GDM1 (cell line): Measurements from ENCODE around the gene SMCO3.

ENCODE experiments used
- DNase-seq: peaks from one replicate; lab custom pipeline; 2025; lab: John Stamatoyannopoulos, UW

The SMCO3 gene

DNA sequence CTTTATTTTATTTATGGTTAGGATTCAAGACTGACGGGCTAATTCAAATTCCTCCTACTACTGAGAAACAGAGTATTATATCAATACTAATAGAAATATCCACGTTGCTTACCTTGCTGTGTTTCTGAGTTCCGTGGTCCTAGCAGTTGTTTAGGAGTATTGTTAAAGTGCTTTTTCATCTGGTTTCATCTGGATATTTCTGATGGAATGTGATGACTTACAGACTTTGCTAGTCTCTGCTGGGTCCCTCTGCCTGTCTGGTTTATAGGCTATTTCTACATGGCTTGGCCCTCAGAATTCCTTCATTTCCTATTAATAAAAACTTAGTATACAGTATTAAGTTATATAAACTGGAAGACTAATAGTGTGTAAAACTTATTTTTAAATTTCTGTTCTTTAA lies at the start of gene SMCO3:
Gene SMCO3, minus strand, starts transcription at position 169 of the 400 bp plus-strand sequence. CDS start 7,502 bp downstream, outside the sequence.
- no peak for DNase-seq

DNA sequence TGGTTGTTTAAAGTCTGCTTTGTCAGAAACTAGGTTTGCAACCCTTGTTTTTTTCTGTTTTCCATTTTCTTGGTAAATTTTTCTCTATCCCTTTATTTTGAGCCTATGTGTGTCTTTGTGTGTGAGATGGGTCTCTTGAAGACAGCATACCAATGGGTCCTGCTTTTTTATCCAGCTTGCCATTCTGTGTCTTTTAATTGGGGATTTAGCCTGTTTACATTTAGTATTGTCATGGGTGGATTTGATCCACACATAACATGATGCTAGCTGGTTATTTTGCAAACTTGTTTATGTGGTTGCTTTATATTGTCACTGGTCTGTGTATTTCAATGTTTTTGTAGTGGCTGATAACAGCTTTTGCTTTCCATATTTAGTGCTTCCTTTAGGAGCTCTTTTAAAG lies 46.5 kb upstream of the SMCO3 start:
- no peak for DNase-seq

DNA sequence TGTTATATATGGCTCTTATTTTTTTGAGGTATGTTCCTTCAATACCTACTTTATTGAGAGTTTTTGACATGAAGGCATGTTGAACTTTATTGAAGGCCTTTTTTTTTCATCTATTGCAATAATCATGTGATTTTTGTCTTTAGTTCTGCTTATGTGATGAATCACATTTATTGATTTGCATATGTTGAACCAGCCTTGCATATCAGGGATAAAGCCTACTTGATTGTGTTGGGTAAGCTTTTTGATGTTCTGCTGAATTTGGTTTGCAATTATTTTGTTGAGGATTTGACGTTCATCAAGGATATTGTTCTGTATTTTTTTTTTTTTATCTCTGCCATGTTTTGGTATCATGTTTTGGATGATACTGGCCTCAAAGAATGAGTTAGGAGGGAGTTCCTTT lies 44.5 kb upstream of the SMCO3 start:
- DNase-seq: no peak

DNA sequence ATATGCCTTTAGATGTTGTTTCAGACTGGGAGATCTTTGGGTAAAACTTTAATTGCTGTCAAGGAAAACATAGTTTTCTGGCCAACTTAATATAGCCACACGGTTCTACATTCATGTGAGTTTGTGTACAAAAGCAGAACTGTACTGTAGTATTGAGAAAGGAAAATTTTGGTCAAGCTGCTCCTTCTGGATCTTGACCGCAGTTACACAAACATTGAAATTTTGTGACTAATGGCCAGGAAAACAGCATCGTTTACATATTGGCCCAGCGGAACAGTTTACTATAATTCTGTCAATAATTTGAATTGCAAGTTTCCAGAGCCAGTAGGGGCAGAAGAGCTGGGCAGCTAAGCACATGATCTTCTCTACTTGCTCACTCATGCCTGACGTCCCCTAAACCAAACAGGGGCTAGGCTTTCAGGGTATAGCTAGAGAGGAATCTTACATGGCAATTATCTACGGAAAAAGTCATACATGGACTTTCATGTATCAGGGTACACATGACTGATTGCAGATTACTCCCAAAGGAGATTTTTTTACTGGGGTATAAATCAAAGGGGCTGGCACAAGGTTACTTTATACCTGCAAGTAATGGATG lies 40.7 kb upstream of the SMCO3 start:
- no peak for DNase-seq

DNA sequence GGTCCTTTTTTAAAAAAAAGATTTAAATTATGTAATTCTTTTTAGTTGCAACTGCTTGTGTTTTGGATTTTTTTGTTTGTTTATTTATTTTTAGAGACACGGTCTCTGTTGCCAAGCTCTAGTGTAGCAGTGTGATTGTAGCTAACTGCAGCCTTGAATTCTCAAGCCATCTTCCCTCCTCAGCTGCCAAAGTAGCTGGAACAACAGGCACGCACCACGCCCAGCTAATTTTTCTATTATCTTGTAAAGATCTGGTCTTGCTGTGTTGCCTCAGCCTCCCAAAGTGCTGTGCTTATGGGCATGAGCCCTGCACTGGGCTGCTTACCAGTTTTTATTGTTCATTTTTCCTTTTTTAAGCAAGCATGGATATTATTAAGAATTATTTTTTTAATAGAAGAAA lies 40.0 kb upstream of the SMCO3 start:
- DNase-seq: no peak

DNA sequence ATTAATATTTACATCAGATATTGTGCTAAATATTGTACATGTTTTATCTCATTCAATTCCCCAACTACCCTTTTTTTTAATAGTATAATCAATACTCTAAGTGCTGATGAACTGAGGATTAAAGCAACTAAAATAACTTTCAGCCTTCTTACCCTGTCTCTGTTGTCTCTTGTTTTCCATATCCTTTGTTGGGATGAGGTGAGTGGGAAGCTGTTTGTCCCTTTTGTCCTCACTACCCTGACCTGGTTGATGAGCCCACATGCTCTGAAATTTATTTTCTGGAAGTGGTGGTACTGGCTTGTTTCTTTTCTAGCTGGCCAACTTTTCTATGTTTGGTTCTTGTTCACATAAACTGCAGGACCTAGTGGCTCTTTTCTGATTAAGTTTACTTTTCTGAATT lies 38.9 kb upstream of the SMCO3 start:
- no peak for DNase-seq

DNA sequence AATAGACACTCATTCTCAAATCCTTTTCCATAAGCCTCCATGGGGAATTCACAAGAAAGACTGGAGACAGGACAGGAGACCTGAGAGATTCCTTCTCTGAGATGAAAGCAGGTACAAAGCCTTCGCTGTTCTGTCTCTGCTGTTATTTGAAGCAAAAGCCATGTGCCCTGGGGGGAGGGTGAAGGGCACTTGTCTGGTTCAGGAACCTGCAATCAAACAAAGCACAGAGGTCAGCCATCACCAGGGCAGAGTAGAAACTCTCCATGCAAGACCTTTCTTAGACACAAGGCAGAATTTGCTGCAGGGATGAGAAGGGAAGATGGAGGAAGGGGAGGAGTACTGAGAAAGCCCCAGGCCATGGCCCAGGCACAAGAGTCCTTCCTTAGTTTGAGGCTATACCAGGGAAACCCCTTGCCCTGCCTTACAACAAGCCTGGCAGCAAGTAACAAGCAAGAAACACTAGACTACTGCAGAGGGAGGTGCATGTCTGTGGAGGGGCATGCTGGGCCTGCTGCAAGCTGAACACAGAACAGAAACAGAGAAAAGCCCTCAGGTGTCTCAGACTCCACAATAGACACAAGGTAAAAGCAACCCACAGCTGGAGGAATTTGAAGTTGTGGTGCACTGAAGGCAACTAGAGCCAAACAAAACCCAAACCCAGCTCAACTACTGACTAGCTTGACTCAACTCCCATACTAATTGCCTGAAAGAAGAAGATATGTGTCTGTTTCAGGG lies 37.1 kb upstream of the SMCO3 start:
- no peak for DNase-seq

DNA sequence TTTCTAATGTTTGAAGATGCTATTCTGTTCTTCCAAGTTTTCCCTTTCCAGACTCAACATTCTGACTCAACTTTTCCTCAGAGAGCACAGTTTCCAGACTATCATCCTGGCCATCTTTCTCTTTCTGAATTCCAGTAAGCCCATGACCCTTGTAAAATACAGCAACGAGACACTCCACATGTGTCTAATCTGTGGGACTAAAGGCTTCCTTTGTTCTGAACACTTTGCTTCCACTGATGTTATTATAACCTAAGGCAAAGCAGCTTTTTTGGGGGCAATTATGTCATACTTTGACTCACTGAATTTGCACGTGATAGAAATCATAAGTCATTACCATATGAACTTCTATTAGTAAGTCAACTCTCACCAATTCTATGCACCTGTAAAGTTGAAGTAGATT lies 35.7 kb upstream of the SMCO3 start:
- DNase-seq: no peak

DNA sequence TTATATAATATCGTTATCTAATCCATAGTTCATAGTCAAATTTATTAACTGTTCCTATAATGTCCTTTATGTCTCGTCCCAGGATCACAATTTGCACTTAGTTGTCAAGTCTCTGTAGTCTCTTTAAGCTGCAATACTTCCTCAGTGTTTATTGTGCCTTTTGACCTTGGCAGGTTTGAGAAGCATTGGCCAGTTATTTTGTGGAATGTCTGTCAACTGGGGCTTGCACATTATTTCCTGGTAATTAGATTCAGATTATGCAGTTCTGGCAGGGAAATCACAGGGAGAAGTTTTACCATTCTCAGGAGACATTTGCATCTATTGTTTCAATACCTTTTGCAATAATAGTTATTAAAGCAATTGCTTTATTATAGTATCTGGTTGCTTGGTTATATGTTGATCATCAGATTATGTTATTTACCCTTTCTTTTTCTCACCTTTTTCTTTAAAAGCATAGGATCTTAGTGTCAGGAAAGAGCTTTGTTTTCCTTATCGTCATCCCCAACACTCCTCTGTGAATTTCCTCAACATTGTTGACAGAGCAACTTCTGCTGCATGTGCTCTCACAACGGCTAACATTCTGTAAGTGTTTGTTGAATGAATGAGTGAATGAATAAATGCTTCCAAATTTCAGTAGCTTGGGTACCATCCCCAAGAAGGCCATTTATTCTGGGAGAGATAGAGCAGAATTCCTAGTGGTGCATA lies 33.0 kb upstream of the SMCO3 start:
- DNase-seq: no peak

DNA sequence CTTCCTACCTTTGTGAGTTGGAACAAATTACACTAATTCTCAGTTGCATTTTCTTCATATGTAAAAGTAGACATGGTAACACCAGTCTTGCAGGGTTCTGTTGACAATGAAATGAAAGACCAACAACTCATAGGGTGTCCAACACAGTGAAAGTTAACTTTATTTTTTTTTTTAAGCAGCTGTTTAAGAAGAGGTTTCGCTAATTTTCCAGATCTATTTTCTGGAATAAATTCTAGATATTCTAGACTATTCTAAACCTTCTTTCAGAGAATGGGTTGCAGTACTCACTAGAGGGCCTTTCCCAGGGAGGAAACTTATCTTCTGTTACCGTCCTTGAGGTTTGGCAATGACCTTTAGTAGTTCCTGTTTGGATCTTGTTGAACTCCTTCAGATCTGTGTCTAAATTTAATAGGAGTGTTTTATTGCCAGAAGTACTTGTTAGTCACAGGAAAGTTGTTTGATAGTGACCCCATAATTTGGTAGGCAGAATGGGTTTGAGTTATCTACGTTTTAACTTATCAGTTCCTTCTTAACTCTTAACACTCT lies 32.1 kb upstream of the SMCO3 start:
- no peak for DNase-seq

DNA sequence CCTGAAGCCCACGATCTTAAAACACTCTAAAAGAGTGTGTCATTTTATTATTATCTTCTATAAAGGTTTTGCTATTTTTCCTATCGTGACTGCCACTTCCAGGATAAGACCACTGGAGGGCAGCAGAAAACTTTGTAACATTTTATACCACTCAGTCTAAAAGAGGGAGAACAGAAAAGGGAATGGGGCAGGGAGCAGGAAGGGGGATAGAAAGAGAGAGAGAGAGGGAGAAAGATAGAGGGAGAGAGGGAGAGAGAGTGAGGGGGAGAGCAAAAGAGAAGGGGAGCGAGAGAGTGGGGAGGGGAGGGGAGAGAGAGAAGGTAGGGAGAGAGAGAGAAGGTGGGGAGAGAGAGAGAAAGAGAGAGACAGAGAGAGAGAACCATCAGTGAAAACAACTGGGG lies 31.4 kb upstream of the SMCO3 start:
- DNase-seq: peak; percentile 13

DNA sequence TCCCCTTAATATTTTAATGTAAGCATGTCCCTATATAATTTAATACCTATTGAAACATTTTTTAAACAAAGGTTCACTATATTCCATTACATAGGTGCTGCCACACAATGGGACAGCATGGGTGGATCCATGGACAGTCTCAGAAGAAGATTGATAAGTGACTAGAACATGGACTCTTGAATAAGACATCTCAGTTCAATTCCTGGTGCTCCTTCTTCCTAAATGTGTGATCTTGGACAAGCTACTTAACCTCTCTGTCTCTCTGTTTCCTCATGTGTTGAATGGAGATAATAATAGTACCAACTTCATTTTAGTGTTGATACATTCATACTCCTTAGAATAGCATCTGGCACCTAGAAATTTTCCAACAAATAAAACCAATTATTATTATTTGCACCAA lies 30.4 kb upstream of the SMCO3 start:
- no peak for DNase-seq

DNA sequence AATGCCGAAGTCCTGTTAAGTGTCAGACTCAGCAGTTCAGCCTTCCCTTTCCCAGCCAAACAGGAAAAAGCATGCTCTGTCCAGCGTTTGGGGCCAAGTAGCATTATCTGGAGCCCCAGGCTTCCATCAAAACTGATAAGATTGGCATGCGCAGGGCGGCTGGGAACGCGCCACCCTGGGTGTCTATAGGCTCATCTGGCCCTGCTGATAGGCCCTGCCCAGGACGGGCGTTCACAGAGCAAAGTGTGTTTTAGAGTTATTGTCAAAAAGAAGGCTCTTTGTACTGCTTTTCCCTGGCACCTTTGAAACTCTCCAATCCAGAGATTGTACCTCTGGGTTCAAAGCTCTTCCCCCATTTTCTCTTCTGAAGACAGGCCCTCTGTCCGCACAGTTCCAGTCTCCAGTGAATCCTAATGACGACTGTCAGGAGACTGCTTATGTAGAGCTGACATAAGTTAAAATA lies 29.5 kb upstream of the SMCO3 start, which contains the start of gene ART4:
Gene ART4, minus strand, starts transcription at position 102 of the 463 bp plus-strand sequence. CDS start 413 bp downstream, outside the sequence.
- DNase-seq: no peak

DNA sequence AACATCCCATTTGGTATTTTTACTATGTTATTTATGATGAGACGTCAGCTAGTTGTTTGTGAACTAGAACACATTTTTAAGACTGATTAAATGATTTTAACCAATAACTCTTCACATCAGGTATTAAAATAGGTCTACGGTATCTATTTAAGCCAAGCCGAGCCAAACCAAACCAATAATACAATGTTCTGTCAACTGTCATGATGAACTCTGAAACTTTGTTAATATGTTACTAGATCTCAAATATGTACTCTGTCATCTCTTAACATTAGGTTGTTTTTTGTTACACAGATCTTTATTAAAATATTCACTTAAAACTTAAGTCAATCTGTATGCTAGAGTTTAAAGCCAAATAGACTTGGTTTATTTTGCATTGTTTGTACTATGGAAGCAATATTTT lies 28.3 kb upstream of the SMCO3 start:
- DNase-seq: no peak

DNA sequence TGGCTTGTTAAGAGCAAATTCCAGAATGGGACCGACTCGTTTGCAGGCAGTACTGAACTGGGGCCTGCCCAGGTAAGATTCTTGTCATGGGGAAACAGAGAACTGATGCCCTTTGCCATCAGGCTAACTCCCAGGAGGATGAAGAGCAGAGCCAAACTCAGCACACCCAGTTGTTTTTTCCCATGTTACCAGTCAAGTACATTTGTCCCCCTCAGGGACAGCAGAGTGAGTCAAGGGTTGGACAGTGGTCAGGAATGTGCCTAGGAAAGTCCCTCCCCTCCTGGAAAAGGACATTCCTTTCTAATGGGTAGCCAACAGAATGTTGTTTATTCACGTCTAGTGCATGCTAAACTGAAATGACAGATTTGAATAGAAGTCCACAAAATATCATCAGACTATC lies 27.8 kb upstream of the SMCO3 start:
- no peak for DNase-seq

DNA sequence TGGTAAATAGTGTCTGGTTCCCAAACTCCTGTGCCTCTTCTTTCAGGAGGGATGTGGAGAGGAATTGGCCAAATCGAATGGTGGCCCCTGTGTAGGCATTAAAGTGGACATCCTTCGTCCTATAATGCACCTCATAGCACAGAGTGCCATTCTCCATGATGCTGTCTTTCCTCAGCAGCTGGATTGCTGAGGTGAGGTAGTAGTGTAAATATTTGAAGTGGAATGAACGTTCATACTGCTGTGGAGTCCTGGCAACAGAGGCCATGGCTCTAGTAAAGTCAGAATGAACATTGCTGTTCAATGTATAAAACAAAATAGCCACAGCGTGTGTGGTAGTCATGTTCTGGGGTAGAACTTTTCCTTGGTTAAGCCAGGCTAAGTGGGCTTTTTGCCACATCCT lies 26.6 kb upstream of the SMCO3 start:
- DNase-seq: no peak

DNA sequence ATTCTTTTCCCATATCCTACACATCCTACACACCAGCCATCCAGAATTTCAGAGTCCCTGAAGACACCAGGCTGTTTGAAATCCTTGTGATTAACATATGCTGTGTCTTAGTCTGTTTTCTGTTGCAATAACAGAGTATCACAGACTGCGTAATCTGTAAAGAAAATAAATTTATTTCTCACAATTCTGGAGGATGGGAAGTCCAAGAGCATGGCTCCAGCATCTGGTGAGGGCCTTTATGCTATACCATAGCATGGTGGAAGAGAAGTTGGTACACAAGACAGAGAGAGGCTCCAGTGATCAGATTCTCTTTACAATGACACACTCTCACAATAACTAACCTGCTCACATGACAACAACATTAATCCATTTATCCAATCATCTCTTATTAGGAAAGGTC lies 25.3 kb upstream of the SMCO3 start:
- no peak for DNase-seq

DNA sequence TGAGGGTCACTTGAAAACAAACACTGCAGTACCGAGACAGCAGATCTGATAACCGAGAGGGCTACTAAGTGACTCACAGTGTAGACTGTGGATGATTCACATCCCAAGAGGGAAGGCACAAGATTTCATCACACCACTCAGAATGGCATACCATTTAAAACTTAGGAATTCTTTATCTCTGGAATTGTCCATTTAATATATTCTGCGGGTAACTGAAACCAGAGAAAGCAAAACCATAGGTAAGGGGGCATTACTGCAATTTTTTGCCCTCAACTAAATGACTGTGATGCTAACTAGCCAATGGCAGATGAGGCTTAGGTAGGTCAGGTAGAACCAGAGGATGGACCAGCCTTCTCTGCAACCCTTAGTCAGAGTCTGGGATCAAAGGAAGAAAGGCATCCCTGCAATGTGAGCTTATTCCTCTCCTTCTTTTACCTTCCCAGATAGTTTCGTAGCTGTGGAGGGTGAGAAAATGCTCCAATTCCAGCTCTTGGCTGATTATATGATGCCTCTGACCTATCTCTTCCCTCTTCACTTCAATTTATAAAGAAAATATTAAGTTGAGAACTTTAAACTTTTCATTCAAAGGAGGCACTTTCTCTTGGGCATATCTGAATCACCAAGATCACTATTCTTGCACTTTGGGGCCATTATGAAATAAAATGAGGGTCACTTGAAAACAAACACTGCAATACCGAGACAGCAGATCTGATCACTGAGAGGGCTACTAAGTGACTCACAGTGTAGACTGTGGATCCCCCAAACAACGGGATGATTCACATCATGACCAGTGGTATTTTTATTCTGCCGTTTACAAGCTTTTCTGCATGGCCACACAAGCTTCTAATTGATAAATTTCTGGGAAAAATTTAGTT lies 22.6 kb upstream of the SMCO3 start:
- DNase-seq: no peak

DNA sequence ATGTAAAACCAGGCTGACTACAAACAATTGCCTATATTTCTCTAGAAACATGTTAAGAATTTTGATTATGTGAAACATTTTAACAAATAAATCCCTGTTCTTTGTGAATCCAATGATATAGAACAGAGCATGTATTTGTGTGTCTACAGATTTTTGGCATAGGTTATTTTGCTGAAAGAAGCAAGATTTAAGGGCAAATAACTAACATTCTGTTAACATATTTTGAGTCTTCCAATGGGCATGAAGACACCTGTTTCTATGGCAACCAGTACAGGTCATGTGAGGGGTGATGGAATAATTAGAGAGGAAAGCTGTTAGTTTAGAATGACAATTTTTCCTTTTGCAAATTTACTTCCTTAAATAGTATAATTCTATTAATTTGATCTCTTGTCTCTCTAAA lies 20.5 kb upstream of the SMCO3 start:
- no peak for DNase-seq

DNA sequence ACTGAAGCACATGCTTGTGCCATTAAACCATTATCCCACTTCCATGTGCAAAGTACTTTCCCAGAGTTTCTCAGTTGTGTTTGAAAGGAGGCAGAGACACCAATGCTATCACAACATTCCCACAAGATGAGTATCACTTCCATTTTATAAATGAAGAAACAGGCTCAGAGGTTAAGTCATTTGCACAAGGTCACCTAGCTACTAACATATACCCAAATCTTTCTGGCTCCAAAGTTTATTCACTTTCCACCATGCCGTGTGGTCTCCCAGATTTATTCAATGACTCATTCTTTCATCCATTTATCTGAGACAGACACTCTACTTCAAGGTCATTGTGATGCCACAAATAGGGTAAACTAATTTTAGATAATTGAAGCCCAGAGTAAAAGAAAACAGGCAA lies 20.0 kb upstream of the SMCO3 start:
- DNase-seq: no peak

DNA sequence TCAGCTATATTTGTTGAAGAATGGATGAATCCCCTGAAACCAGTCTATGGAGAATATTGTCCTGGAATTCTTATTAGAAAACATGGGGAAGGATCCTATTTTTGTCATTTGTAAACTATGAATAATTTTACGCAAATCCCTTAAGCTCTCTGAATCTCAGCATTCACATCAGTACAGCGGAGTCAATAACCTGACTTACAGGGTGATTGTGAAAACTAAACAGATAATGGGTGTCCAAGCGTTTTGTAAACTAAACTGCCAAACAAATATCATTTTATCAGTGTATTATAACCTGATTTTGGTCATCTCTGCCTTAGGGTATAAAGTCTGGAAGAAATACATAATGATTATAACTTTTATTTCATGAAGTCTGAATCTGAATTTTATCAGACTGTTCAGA lies 19.4 kb upstream of the SMCO3 start:
- DNase-seq: no peak

DNA sequence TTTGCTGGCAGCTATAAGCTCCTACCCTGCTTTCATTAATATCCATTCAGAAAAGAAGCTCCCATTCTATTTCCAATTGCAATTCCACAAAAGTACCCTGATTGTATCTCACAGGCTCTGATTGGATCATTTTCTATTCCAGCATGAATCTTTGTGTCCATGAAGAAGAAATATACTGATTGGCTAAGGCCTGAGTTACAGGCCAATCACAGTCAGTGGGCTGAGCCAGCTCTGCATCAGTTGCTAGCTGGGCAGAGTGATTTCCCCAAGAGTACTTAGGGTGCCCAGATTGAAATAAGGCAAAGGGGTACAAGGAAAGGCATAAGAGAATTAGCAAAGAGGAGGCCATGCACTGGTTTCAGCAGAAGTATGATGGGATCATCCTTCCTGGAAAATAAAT lies 14.9 kb upstream of the SMCO3 start:
- no peak for DNase-seq
